Right lobe of liver (tissue), 6 donors: ENCODE results near the gene MYL4. TPM values are rescaled to one million over a fixed set of nuclear protein-coding genes. Genes with fewer than 3 reads are reported as not detected.

ENCODE experiments used
- ATAC-seq, 4 donors: fragments of 200-7000 bp; cut with Tn5 transposase; one replicate each; pipeline ENCODE4 v1.9.1; 2020; ENCODE audit warnings: mild to moderate bottlenecking in 4 of 4, moderate library complexity in 4 of 4
- DNase-seq, 3 donors: peaks; one replicate each; pipeline ENCODE4 v3.0.0-alpha.2; 2020
- H3K27ac ChIP-seq, 3 donors: fragments of 200-600 bp; one replicate each; pipeline ENCODE4 v1.8.0; 2022
- H3K27me3 ChIP-seq, 2 donors: fragments of 200-600 bp; one replicate each; pipeline ENCODE4 v1.8.0; 2022
- H3K36me3 ChIP-seq, 4 donors: fragments of 200-600 bp; sonication (generic) in 1 of 4; one replicate each; pipeline versions ENCODE4 v1.5.1 to v1.8.0; 2017 to 2022; ENCODE audit warnings: control low read depth in 1 of 4
- H3K4me1 ChIP-seq, 4 donors: fragments of 200-600 bp; sonication (generic) in 1 of 4; one replicate each; pipeline versions ENCODE4 v1.5.1 to v1.8.0; 2017 to 2022; ENCODE audit warnings: control low read depth in 1 of 4
- H3K4me3 ChIP-seq, 3 donors: fragments of 200-600 bp; one replicate each; pipeline ENCODE4 v1.8.0; 2022
- H3K9me3 ChIP-seq, 4 donors: fragments of 200-600 bp; sonication (generic) in 1 of 4; one replicate each; pipeline versions ENCODE4 v1.5.1 to v1.8.0; 2017 to 2022; ENCODE audit warnings: control low read depth in 1 of 4
- CTCF ChIP-seq, 4 donors: fragments of 200-600 bp in 3 of 4; fragments of 450-650 bp in 1 of 4; IDR thresholded peaks; one replicate each; pipeline versions ENCODE4 v1.5.1 to v1.8.0; 2016 to 2022; ENCODE audit warnings: antibody characterized with exemption in 4 of 4, mild to moderate bottlenecking in 2 of 4
- POLR2A ChIP-seq: fragments of 450-650 bp; IDR thresholded peaks from one replicate; pipeline ENCODE4 v1.6.1; 2017; ENCODE audit warnings: antibody characterized with exemption, mild to moderate bottlenecking
- WGBS: methylation state at CpG from one replicate; pipeline ENCODE4 v1.1.6; 2018; ENCODE audit warnings: low coverage, low lambda C conversion rate; ENCODE audit not compliant: insufficient coverage; ENCODE audit errors: missing lambda C conversion rate; 5-methylcytosine and 5-hydroxymethylcytosine counted together
- intact Hi-C, 2 donors: fragments of 100-400 bp; cut with DNase I; formaldehyde crosslinking; loops; one replicate each; pipeline versions ENCODE4 v1.11.2 to v1.14.1; 2022
- total RNA-seq, 6 experiments: library from RNA; depleted of rRNA in 2 of 6; stranded (reverse); fragments of >200 nt in 2 of 6; fragmentation: NEBNext Ultra II Directional in 3 of 6; extraction: Animal tissue kit (Norgen Biotek cat#: 25700) in 3 of 6; gene quantifications; one replicate each; pipeline versions ENCODE4 v1.1.0 to v1.2.4, GENCODE V29; 2016 to 2023
- donor health status: DM: no; HTN: yes; CAD: no.
- donor health status: DM: no; HTN: no; CAD: no.
- donor health status: DM: no; HTN: no; CAD: no.
- donor health status: DM: no; HTN: yes; CAD: no.
- donor health status: DM: no; HTN: yes; CAD: no.

The MYL4 gene
- total RNA-seq, 6 experiments from 2014 or later, result 0.42 to 0.80 (median 0.58) TPM; not detected in 2

GRCh38 chr17:47254403-47254943, 45.3 kb downstream of the MYL4 start:
- peak overlapping the region in 1 of 3 donors; percentile 77 for H3K27ac ChIP-seq
- DNase-seq, result no peak

GRCh38 chr17:47257651-47258339, 48.6 kb downstream of the MYL4 start:
- H3K27ac ChIP-seq, result no peak overlapping the region
- ATAC-seq, result no peak
- H3K27me3 ChIP-seq, result no peaks in the 10 kb centered on the region
- no peak for DNase-seq
- H3K4me3 ChIP-seq, result no peak overlapping the region
- TF ChIP-seq POLR2A (no peak), CTCF (IDR thresholded peaks at IDR 0.05) (no peak)
- H3K36me3 ChIP-seq, result no peaks in the 10 kb centered on the region
- 60% methylated on average over 9 of the region's 9 CpGs for WGBS
- H3K4me1 ChIP-seq, result peaks cover 0 to 13% (median 4%) of the 10 kb centered on the region in 4 donors
- no peaks in the 10 kb centered on the region for H3K9me3 ChIP-seq
- intact Hi-C loops, result no loop called here

More at GRCh38 chr17:47254403-47254943, 45.3 kb downstream of the MYL4 start:
- no peaks in the 10 kb centered on the region for H3K36me3 ChIP-seq
- no peaks in the 10 kb centered on the region for H3K9me3 ChIP-seq
- 22% methylated on average over 12 of the region's 15 CpGs for WGBS
- intact Hi-C loops, result no loop called here
- H3K4me3 ChIP-seq, result peak overlapping the region; percentile 64 to 82 (median 77)
- no peaks in the 10 kb centered on the region for H3K27me3 ChIP-seq
- TF ChIP-seq CTCF (IDR thresholded peaks at IDR 0.05), result no peak
- TF ChIP-seq POLR2A, result no peak
- peaks cover 0 to 23% (median 7%) of the 10 kb centered on the region in 4 donors for H3K4me1 ChIP-seq
- ATAC-seq, result no peak

DNA sequence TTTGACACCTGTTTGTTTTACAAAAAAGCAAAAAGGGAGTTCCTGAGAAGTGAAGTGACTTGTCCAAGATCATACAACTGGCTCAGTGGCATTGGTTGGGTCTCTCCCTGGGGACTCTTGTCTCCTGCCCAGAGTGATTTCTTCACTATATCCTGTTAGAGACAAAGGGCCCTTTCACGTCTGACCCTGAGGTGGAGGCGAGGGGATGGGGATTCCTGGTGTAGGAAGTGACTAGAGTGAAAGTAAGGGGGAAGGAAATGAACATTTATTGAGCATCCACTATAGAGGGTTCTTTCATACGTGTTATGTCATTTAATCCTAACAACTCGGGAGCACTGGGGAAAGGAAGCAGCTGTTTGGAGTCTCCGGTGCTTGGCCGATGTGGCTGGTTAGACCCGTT, 53.4 kb downstream of the MYL4 start:
- 63% methylated on average over 6 of the region's 7 CpGs for WGBS
- intact Hi-C loops, result no loop called here
- TF ChIP-seq POLR2A, result no peak
- TF ChIP-seq CTCF (IDR thresholded peaks at IDR 0.05), result no peak

GRCh38 chr17:47264166-47264565, 55.0 kb downstream of the MYL4 start:
- TF ChIP-seq POLR2A (no peak), CTCF (IDR thresholded peaks at IDR 0.05) (no peak)
- Histone ChIP-seq H3K9me3 (no peaks in the 10 kb centered on the region), H3K4me1 (peaks cover 0 to 34% (median 8%) of the 10 kb centered on the region in 4 donors), H3K4me3 (no peak overlapping the region), H3K36me3 (no peaks in the 10 kb centered on the region), H3K27ac (no peak overlapping the region), H3K27me3 (no peaks in the 10 kb centered on the region)
- WGBS, result 88% methylated on average over 2 of the region's 2 CpGs
- DNase-seq, result no peak
- intact Hi-C loops, result no loop called here
- no peak for ATAC-seq

More for the DNA sequence above, 53.4 kb downstream of the MYL4 start:
- Histone ChIP-seq H3K27ac (no peak overlapping the region), H3K4me3 (no peak overlapping the region), H3K9me3 (no peaks in the 10 kb centered on the region), H3K4me1 (peaks cover 0 to 19% (median 8%) of the 10 kb centered on the region in 4 donors), H3K27me3 (no peaks in the 10 kb centered on the region), H3K36me3 (no peaks in the 10 kb centered on the region)
- ATAC-seq (peak in 1 of 4 donors; percentile 10), DNase-seq (no peak)
